Activated CD8-positive, alpha-beta memory T cell treated with anti-CD3 and anti-CD28 coated beads for 36 hours (primary cell): ENCODE measurements around the gene GIPC3. TPM values are rescaled to one million over a fixed set of nuclear protein-coding genes. Genes with fewer than 3 reads are reported as not detected.

Experiments used
- CTCF ChIA-PET: fragments of 350-600 bp; sonication (Branson Sonifier 250); formaldehyde crosslinking; loops from one replicate; lab custom pipeline; 2021; ENCODE audit warnings: antibody characterized with exemption; lab: Charles Lee
- POLR2A ChIA-PET: fragments of 350-600 bp; sonication (Branson Sonifier 250); formaldehyde crosslinking; loops from one replicate; lab custom pipeline; 2021; ENCODE audit warnings: antibody characterized with exemption; lab: Charles Lee
- total RNA-seq, 2 experiments: library from RNA; stranded (reverse); gene quantifications; one replicate each; pipeline ENCODE4 v1.2.3, GENCODE V29; 2021

GIPC3 gene
- total RNA-seq, 2 experiments from 2014 or later: 0.44 to 0.67 TPM

GRCh38 chr19:3589439-3589838, 4.2 kb downstream of the GIPC3 start:
- CTCF ChIA-PET: interaction anchor here (1.1 kb wide), 1 partner anchor 31 kb away, joined by 4 read pairs; no protein-coding TSS in a partner anchor
- POLR2A ChIA-PET: interaction anchor here (0.6 kb wide), 1 partner anchor 385 kb away, joined by 3 read pairs; no protein-coding TSS in a partner anchor

GRCh38 chr19:3589949-3590348, 4.7 kb downstream of the GIPC3 start:
- POLR2A ChIA-PET: no interaction called here
- CTCF ChIA-PET: no interaction called here

DNA sequence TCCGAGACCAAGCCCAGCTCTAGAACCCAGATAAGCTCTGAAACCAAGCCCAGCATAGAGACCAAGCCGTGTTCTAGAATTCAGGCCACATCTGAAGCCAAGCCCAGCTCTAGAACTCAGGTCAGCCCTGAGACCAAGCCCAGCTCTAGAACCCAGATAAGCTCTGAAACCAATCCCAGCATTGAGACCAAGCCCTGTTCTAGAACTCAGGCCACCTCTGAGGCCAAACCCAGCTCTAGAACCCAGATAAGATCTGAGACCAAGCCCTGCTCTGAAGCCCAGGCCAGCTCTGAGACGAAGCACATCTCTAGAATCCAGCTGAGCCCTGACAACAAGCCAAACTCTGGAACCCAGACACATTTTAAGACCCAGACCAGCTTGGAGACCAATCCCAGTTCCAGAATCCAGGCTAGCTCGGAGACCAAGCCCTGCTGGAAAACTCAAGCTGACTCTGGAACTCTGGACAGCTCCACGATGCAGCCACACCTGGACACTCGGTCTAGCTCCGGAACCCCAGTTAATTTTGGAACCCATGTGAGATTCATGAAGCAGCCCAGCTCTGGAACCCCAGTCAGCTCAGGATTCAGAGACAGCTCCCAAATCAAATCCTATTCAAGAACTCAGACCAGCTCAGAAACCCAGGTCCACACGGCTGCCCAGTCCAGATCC, 5.8 kb downstream of the GIPC3 start:
- POLR2A ChIA-PET: interaction anchor here (0.6 kb wide), 1 partner anchor 16 kb away, joined by 4 read pairs; no protein-coding TSS in a partner anchor
- CTCF ChIA-PET: interaction anchor here (0.6 to 1.2 kb wide), 3 partner anchors 34 to 47 kb away, joined by 3 to 4 read pairs (median 3); partner anchors contain the start of gene MFSD12

DNA sequence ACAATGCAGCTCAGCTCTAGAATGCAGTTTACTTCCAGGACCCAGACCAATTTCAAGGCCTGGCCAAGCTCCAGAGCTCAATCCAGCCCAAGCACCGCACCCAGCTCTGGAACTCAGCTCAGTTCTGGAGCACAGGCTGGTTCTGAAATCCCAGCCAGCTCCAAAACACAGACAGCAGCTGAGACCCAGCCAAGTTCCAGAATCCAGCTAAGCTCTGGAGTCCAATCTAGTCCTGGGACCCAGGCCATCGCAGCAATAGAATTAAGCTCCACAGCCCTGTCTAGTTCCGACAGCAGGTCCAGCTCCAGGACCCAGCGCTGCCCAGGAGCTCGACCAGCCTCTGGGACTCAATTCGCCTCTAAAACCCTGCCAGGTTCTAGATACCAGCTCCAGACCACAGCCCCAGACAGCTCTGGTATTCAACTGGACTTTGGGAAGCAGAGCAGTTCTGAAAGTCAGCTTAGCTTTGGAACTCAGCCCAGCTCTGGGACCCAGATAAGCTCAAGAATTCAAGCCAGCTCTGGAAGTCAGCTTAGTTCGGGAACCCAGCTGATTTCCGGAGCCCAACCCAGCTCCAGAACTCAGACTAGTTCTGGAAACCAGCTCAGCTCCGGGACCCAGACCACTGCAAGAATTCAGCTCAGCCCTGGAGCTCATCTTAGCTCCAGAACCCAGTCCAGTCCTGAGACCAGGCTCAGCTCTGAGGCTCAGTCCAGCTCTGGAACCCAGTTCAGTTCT, 6.8 kb downstream of the GIPC3 start:
- ChIA-PET POLR2A (no interaction called here), CTCF (interaction anchor here (1.2 to 1.5 kb wide), 3 partner anchors 13 to 48 kb away, joined by 3 read pairs; no protein-coding TSS in a partner anchor)

GRCh38 chr19:3593156-3593555, 7.9 kb downstream of the GIPC3 start:
- ChIA-PET CTCF (interaction anchor here (0.6 to 1.5 kb wide), 3 partner anchors 12 to 1156 kb away, joined by 3 read pairs; no protein-coding TSS in a partner anchor), POLR2A (no interaction called here)

DNA sequence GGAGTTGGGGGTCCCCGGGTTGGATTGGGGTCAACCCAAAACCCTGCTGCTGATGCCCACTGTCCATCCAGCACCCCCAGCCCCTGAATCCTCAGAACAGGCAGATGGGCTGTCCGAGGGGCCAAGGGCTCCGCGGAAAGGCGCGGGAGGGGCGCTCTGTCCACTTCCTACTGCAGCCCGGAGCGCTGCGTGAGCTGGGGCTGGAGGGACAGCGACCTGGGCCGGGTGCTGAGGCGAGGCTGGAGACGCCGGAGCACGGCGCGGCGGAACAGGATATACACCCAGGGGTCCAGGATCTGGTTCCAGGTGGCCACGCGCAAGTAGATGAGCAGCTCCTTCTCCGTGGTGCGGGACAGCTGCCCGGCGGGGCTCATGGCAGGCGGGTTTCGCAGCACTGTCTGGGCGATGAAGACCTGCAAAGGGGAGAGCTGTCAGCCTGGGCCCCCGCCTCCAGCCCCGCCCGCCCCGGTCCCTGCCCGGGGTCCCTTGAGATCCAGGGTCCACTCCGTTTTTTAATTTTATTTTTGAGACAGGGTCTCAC, 10.3 kb downstream of the GIPC3 start:
- ChIA-PET POLR2A (no interaction called here), CTCF (no interaction called here)

- ChIA-PET POLR2A (no interaction called here), CTCF (no interaction called here)
Observed at GRCh38 chr19:3599776-3600187, 14.5 kb downstream of the GIPC3 start.

GRCh38 chr19:3601021-3601420, 15.7 kb downstream of the GIPC3 start:
- POLR2A ChIA-PET: no interaction called here
- CTCF ChIA-PET: no interaction called here

DNA sequence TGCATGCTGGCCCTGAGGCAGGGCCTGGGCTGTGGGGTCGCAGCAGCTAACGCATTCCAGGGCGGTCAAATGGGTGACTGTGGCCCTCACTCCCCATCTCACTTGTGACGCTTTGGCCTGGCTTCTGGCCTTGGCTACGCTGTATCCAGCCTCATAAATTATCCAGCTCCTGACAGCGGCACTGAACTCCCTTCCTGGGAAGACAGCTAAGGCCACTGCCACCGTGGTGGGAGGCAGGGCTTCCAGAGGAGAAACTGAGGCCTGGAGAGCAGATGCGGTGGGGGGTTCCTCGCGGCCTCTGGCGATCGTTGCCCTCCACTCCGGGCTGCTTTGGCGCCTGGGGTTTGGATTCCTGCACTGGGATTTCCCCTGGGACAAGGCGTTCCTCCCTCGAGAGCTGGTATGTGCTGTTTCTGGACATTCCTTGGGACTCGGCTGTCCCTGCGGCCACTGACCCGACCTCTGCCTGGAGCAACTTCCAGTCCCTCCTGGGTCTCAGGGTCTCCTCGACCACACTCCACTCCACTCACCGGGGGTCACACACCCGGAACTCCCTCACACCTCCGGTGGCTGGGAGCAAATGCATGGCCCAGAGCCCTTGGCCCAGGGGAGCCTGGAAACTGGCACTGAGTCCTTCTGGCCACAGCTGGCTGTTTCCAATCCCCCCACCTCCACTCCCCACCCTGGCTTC, 18.0 kb downstream of the GIPC3 start:
- ChIA-PET POLR2A (interaction anchor here (0.7 kb wide), 1 partner anchor 44 kb away, joined by 3 read pairs; no protein-coding TSS in a partner anchor), CTCF (interaction anchor here (0.7 to 1.7 kb wide), 2 partner anchors 16 to 92 kb away, joined by 3 to 4 read pairs; no protein-coding TSS in a partner anchor)

DNA sequence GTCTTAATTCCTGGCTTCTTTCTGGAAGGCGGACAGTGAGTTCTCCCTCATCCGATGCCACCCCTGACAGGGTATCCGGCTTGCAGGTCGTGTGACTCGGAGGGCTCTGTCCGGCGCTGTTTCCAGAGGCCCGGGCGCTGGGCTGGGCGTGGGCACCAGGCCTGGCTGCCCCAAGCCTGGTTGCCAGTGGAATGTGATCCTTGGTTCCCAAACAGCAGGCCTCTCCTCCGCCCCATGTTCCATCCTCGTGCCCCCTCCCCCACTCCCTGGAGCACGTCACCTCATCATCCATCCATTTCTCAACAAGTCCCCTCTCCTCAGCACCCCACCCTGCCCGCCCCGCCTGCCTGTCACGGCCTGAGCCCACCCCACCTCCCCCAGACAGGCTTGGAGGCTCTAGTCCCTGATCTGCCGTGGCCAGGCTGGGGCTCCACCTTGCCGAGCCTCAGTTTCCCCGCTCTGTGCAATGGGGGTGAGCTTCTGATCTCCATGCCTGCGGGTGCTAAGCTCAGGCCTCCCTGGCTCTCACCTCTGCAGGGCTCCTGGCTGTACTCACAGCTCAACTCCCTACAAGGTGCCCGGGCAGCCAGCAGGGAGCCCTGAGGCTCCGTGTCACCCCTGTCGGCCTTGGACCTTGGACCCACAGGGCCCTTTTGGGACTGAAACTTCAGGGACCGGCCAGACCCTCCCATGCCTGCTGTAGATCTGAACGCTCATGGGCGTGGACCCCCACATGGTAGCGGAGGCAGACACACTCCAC, 19.1 kb downstream of the GIPC3 start:
- ChIA-PET POLR2A (interaction anchor here (0.6 to 1.0 kb wide), 2 partner anchors 46 to 317 kb away, joined by 3 to 4 read pairs; no protein-coding TSS in a partner anchor), CTCF (interaction anchor here (0.6 to 1.4 kb wide), 3 partner anchors 12 to 65 kb away, joined by 3 to 6 read pairs (median 3); partner anchors contain the start of gene GIPC3)

DNA sequence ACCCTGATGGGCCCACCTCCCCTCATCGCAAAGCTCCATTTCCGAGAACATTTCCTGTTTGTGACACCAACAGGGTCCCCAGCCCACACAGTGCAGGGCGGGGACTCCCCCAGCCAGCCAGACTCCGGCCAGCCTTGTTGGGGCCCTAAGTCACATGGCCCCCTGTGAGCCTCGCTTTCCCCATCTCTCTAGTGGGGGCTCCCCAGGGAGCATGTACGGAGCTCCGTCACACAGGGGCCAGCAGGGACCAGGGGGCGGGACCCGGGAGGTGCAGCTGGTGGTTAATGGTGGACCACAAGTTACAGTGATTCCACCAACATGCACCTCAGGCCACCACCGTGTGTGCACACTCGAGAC, 19.7 kb downstream of the GIPC3 start:
- ChIA-PET POLR2A (interaction anchor here (0.6 to 1.0 kb wide), 2 partner anchors 47 to 317 kb away, joined by 3 to 4 read pairs; no protein-coding TSS in a partner anchor), CTCF (interaction anchor here (0.6 to 1.4 kb wide), 3 partner anchors 12 to 65 kb away, joined by 3 to 6 read pairs (median 3); partner anchors contain the start of gene GIPC3)

- ChIA-PET POLR2A (interaction anchor here (1.0 kb wide), 1 partner anchor 47 kb away, joined by 3 read pairs; no protein-coding TSS in a partner anchor), CTCF (interaction anchor here (0.7 to 1.4 kb wide), 2 partner anchors 13 to 20 kb away, joined by 3 to 6 read pairs; partner anchors contain the start of gene GIPC3)
Observed at GRCh38 chr19:3605361-3605760, 20.1 kb downstream of the GIPC3 start.

GRCh38 chr19:3605770-3606169, 20.5 kb downstream of the GIPC3 start:
- ChIA-PET POLR2A (no interaction called here), CTCF (no interaction called here)

- ChIA-PET POLR2A (no interaction called here), CTCF (no interaction called here)
Observed at GRCh38 chr19:3606174-3606689, 21.0 kb downstream of the GIPC3 start.

- CTCF ChIA-PET: no interaction called here
- POLR2A ChIA-PET: no interaction called here
Observed at GRCh38 chr19:3606690-3607289, 21.5 kb downstream of the GIPC3 start, which contains the start of gene TBXA2R. TBXA2R (minus strand) TSS chr19:3606875; CDS start chr19:3600634, 6,241 bp downstream.

DNA sequence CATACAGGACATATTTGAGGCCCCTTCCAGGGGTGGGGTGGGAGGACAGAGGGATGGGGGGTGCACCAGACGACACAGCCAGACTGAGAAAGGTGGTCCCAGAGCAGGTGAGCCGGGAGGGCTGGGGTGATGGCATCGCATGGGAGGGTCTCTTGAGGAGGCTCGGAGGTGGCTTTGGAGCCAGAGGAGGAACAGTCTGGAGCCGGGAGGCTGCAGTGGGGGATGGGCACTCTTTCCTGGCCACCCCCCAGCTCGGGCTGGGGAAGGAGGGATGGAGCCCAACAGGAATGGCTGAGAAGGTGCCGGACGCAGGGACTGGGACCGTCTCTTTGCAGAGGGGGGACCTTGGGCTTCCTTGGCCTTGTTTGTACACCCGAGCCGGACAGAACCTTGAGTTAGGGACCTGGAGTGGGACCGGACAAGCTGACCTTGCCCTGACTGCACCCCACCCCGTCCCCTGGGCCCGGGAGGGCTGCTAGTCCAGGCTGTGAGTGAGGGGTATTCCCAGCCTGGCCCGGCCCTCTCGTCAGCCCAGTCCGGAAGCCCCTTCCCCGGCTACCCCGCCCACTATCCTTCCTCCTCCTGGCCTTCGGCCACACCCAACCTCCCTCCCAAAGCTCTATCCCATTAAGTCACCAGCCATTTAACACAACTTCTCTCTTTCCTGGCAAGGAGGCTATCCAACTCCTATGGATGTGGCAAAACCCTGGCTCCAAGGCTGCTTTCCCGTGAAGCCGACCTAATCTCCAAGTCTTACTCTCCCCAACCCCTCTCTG, 22.2 kb downstream of the GIPC3 start:
- POLR2A ChIA-PET: no interaction called here
- CTCF ChIA-PET: interaction anchor here (1.1 kb wide), 1 partner anchor 20 kb away, joined by 3 read pairs; no protein-coding TSS in a partner anchor
